NB4 (cell line): ENCODE results near the gene TRAF3IP3.

Experiments
- DNase-seq: peaks from one replicate; pipeline ENCODE4 v3.0.0; 2010; ENCODE audit warnings: low read depth
- H3K4me3 ChIP-seq: one replicate; pipeline ENCODE4 v1.5.1; 2011; ENCODE audit warnings: mild to moderate bottlenecking, low read depth, low read length, moderate library complexity
- MYC ChIP-seq: IDR thresholded peaks from 2 replicates; pipeline ENCODE4 v1.6.1; 2011; ENCODE audit warnings: low read depth, low read length
- POLR2A ChIP-seq: IDR thresholded peaks from 2 replicates; pipeline ENCODE4 v1.6.1; 2011; ENCODE audit warnings: mild to moderate bottlenecking; ENCODE audit not compliant: insufficient read length; ENCODE audit errors: extremely low read depth
- TF ChIP-seq, protein P1 (sequence below): IDR thresholded peaks from one replicate; pipeline ENCODE4 v1.5.1; 2012; ENCODE audit warnings: low read depth, low read length
- TF ChIP-seq, protein P2 (sequence below): IDR thresholded peaks from 2 replicates; pipeline ENCODE4 v1.6.1; 2011; ENCODE audit warnings: low read depth, low read length

The TRAF3IP3 gene

DNA sequence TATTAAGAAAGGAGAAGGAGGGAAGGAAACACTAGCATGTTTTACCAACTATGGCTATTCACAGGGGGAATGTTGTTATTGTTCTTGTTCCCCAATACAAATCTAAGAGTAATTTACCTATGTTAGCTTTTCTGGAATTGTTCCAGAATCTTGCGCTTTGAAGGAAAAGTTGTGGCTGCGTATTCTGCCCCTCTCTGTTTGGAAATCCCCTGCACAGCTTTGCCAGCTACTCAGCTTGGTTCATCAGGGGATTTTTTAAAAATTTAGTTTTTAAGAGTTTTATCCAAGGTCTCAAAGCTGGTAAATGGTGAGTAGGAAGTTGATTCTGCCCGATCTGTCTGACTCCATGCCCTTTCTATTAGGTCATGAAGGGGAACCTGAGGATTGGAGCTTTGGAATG lies 59.6 kb downstream of the TRAF3IP3 start:
- no peak for DNase-seq
- no peak overlapping the region for H3K4me3 ChIP-seq
- no peak for TF ChIP-seq POLR2A

DNA sequence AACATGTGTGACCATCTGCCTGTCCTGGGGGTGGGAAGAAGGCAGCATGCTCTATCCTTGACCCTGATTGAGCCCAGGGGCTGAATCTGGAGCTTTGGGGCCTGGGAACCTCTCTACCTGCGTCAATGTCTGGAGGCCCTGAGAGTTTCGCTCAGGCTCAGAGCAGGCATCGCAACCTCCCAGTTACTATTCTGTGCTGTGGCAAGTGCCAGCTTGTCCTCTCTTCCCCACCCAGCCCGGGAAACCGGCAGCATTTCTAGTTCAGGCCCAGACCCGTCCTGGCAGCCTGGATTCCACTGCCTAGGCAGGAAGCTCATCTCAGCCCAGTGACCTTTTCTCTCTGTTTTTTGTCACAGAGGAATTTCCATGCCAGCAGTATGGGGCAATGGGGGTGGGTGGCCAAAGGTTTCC lies 60.1 kb downstream of the TRAF3IP3 start:
- DNase-seq, result no peak
- TF ChIP-seq MYC, result no peak
- TF ChIP-seq POLR2A, result no peak
- TF ChIP-seq, protein P1, sequence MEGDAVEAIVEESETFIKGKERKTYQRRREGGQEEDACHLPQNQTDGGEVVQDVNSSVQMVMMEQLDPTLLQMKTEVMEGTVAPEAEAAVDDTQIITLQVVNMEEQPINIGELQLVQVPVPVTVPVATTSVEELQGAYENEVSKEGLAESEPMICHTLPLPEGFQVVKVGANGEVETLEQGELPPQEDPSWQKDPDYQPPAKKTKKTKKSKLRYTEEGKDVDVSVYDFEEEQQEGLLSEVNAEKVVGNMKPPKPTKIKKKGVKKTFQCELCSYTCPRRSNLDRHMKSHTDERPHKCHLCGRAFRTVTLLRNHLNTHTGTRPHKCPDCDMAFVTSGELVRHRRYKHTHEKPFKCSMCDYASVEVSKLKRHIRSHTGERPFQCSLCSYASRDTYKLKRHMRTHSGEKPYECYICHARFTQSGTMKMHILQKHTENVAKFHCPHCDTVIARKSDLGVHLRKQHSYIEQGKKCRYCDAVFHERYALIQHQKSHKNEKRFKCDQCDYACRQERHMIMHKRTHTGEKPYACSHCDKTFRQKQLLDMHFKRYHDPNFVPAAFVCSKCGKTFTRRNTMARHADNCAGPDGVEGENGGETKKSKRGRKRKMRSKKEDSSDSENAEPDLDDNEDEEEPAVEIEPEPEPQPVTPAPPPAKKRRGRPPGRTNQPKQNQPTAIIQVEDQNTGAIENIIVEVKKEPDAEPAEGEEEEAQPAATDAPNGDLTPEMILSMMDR, result no peak
- TF ChIP-seq, protein P2, sequence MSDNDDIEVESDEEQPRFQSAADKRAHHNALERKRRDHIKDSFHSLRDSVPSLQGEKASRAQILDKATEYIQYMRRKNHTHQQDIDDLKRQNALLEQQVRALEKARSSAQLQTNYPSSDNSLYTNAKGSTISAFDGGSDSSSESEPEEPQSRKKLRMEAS, result no peak
- H3K4me3 ChIP-seq, result no peak overlapping the region

DNA sequence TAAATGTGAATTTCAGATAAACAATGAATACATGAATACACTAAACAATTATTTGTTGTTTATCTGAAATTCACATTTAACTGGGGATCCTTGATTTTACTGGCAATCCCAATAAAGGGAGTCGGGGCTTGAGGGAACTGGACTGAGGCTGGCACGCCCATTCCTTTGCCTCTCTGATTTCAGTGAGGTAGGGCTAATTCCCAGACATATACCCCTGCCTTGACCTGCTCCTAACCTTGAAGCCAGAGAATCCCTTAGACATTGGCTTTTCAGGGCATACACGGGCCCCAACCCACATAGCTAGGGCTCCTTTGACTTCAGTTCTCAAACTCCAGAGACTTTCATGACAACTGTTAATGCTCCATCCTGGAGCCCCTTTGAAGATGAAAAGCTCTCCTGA lies 61.1 kb downstream of the TRAF3IP3 start:
- H3K4me3 ChIP-seq, result no peak overlapping the region
- no peak for TF ChIP-seq MYC
- TF ChIP-seq POLR2A, result no peak
- TF ChIP-seq, protein P1, result no peak
- TF ChIP-seq, protein P2, result no peak
- no peak for DNase-seq

DNA sequence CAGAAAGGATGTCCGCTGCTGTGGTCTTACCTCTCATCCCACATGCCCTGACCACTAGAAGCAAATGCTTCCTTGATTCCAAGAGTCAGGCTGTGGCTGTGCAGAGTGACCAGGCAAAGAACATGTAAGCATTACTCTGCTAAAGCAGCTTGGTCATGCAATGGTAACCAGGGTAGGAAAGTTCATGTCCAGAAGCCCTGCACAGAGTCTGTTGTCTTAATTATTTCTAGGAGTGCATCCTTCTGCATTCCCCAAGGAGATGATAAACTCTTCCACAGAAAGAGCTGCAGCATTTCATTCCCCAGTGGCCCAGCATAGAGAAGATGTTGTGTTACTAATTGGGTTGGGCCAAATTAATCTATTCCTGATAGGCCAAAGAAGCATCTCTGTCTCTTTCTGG lies 61.8 kb downstream of the TRAF3IP3 start:
- TF ChIP-seq POLR2A, result no peak
- TF ChIP-seq, protein P1, result no peak
- TF ChIP-seq MYC, result no peak
- TF ChIP-seq, protein P2, result no peak
- H3K4me3 ChIP-seq, result no peak overlapping the region
- DNase-seq, result no peak

DNA sequence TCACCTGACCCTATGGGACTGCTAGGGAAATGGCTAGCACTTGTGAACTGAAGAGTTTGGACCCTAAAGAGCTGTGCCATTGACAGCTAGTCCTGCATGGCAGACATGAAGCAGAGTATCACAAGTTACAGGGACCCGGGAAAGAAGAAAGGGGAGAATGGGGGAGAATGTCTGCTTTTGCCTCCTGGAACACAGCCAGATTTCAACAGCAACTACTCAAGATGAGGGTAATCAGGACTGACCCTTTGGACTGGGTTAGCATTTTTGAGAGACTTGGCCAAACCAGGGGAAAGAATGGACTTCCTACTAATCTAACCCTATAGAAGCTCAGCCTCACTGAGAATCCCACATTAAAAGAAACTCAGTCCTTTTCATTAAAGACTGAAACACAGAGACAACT lies 63.2 kb downstream of the TRAF3IP3 start:
- DNase-seq, result no peak
- TF ChIP-seq, protein P2, result no peak
- no peak for TF ChIP-seq MYC
- no peak for TF ChIP-seq POLR2A
- TF ChIP-seq, protein P1, result no peak
- H3K4me3 ChIP-seq, result no peak overlapping the region

DNA sequence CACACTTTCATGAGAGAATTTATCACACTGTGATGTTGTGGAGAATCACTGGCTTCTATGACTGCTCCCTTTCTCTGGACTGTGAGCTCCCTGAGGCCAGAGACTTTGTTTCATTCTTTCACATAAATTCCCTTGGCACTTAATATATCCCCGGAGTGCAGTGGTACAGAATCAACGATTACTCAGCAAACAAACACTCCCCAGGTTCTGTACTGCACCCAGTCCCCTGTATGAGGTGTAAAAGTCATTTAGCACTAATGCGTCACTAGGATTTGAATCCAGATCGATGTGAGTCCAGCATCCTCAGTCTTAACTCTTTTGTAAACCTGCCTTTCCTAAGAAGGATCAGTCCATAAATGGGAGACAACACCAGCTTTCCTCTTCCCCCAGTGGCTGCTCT lies 65.1 kb downstream of the TRAF3IP3 start:
- TF ChIP-seq, protein P2, result no peak
- TF ChIP-seq POLR2A (no peak), MYC (no peak)
- TF ChIP-seq, protein P1, result no peak
- H3K4me3 ChIP-seq, result no peak overlapping the region
- no peak for DNase-seq
